ENCODE measurements around the gene ANGPTL4.

DNA sequence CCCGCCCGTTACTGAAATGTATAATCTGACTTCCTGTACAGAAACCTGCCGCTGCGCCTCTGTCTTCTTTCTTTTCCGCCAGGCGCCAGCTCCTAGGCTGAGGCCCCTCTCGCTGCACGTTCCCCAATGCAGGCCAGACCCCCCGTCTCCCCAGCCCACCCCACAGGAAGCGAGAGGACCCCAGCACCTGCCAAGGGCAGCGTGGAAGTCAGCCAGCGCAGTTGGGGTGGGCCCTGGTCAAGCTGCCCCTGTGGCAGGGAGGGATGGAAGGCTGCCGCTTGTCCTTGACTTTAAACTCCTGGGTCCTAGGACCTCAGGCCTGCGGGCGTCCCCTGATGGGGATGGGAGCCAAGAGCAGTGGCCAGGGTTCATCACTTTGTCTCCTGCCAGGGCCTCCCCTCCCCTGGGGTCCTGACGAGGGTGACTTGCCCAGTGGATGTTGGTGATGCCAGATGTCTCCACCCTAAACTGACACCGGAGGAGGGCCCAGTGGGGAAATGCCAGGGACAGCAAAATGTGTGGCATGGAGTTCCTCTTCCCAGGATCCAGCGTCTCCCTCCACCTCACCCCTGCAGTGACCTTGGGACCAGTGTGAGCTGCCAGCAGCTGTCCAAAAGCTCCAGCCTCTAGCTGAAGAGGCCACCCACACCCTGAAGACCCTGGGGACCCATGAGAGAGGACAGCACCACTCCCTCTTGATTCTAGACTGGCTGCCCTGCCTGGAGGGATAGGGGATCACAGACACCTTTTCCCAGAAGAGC lies 40.6 kb downstream of the ANGPTL4 start:
- TF ChIP-seq MXD4 (CRISPR knock-in tag; IDR thresholded peaks at IDR 0.05) (no peak), REST (IDR thresholded peaks at IDR 0.05; ENCODE audit: borderline replicate concordance in 1 of 2, low read depth in 1 of 2, low read length in 2 of 2) (no peak), ZUFSP (CRISPR knock-in tag; IDR thresholded peaks at IDR 0.05; ENCODE audit: borderline replicate concordance) (no peak), CTCF (CRISPR knock-in tag; IDR thresholded peaks at IDR 0.05) (no peak)
